ENCODE results near the gene AK6. TPM values are rescaled to one million over a fixed set of nuclear protein-coding genes. Genes with fewer than 3 reads are reported as not detected.
"Not testable (repeated sequence)": the region's sequence is repeated elsewhere in the genome, so short reads cannot be mapped to it uniquely, and the experiment has no call there.

AK6 gene
- total and polyA plus RNA-seq, 8 donors = 31.1 to 61.8 (median 51.6) TPM

- no peaks in the 10 kb centered on the region for H3K27me3 ChIP-seq
- H3K4me3 ChIP-seq = no peak overlapping the region
- no peak for DNase-seq
- H3K36me3 ChIP-seq = no peaks in the 10 kb centered on the region
- H3K27ac ChIP-seq = no peak overlapping the region
- TF ChIP-seq CTCF (IDR thresholded peaks at IDR 0.05) = no peak
- H3K9me3 ChIP-seq = no peaks in the 10 kb centered on the region
- no peaks in the 10 kb centered on the region for H3K4me1 ChIP-seq
- intact Hi-C loops (cut with DNase I) = no loop called here
- ATAC-seq = no peak
Observed at GRCh38 chr5:69343083-69343482, 26.2 kb downstream of the AK6 start.

- Histone ChIP-seq H3K27ac (no peak overlapping the region), H3K4me3 (no peak overlapping the region), H3K27me3 (no peaks in the 10 kb centered on the region), H3K4me1 (no peaks in the 10 kb centered on the region), H3K36me3 (no peaks in the 10 kb centered on the region), H3K9me3 (no peaks in the 10 kb centered on the region)
- no peak for DNase-seq
- intact Hi-C loops (cut with DNase I) = no loop called here
- no peak for TF ChIP-seq CTCF (IDR thresholded peaks at IDR 0.05)
- no peak for ATAC-seq
Observed at GRCh38 chr5:69341520-69342161, 27.7 kb downstream of the AK6 start.

GRCh38 chr5:69335341-69335935 is 33.9 kb downstream of the AK6 start:
- Histone ChIP-seq H3K4me3 (no peak overlapping the region), H3K36me3 (no peaks in the 10 kb centered on the region), H3K4me1 (peaks cover 0 to 23% of the 10 kb centered on the region in 2 donors), H3K27me3 (no peaks in the 10 kb centered on the region), H3K9me3 (no peaks in the 10 kb centered on the region), H3K27ac (peak overlapping the region in 1 of 2 donors; percentile 50)
- ATAC-seq = no peak
- DNase-seq = no peak
- intact Hi-C loops (cut with DNase I) = no loop called here
- no peak for TF ChIP-seq CTCF (IDR thresholded peaks at IDR 0.05)

- peak; percentile 60 to 79 for TF ChIP-seq CTCF (IDR thresholded peaks at IDR 0.05)
- intact Hi-C loops (cut with DNase I) = no loop called here
Observed at GRCh38 chr5:69334793-69335268, 34.5 kb downstream of the AK6 start.

GRCh38 chr5:69333668-69334315 is 35.5 kb downstream of the AK6 start:
- intact Hi-C loops (cut with DNase I); H3K36me3 ChIP-seq: not testable (repeated sequence)

More at GRCh38 chr5:69334793-69335268, 34.5 kb downstream of the AK6 start:
- DNase-seq (peak; percentile 56 to 97 (median 88)), ATAC-seq (peak; percentile 91)
- Histone ChIP-seq H3K27ac (peak overlapping the region in 1 of 2 donors; percentile 50), H3K9me3 (no peaks in the 10 kb centered on the region), H3K4me3 (no peak overlapping the region), H3K4me1 (peaks cover 0 to 23% of the 10 kb centered on the region in 2 donors), H3K27me3 (no peaks in the 10 kb centered on the region), H3K36me3 (no peaks in the 10 kb centered on the region)

More at GRCh38 chr5:69333668-69334315, 35.5 kb downstream of the AK6 start:
- not testable (repeated sequence) for H3K4me3 ChIP-seq, ATAC-seq, H3K27me3 ChIP-seq, H3K27ac ChIP-seq, H3K9me3 ChIP-seq
- peaks cover 0 to 23% of the 10 kb centered on the region in 2 donors for H3K4me1 ChIP-seq
- peak in 1 of 4 donors; percentile 79 for DNase-seq
